Choroid plexus epithelial cell (primary cell): ENCODE results near the gene FHIP1A.

ENCODE experiments used
- DNase-seq: peaks from one replicate; pipeline ENCODE4 v3.0.0-alpha.2; 2010; ENCODE audit warnings: low read depth
- H3K4me3 ChIP-seq: 2 replicates; pipeline ENCODE4 v1.5.1; 2011; ENCODE audit warnings: low read depth, mild to moderate bottlenecking, control low read depth, low read length, moderate library complexity
- TF ChIP-seq, protein P1 (sequence below): conservative IDR thresholded peaks from 2 replicates; pipeline ENCODE4 v1.5.1; 2011; ENCODE audit warnings: low read depth, mild to moderate bottlenecking, control low read depth, inconsistent platforms, low read length, moderate library complexity

The FHIP1A gene

DNA sequence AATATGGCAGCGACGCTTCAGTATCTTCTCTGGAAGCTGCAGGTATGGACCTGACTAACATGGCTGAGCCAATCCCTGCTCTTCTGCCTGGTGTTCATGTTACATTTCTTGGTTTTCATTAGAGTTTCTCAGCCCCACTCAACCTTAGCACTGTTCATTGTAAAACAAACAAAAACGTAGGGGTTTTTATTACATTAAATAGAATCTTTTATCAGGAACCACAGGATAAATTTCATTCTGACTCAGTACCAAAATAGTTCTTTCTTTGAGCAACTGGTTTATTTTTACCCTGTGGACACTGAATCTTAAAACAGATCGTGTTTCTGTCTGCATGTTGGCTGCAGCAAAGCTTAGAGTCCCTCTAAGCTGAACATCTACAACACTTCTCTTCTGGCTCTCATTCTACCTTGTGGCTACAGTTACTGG lies 27.1 kb downstream of the FHIP1A start:
- DNase-seq = peak; percentile 22
- TF ChIP-seq, protein P1, sequence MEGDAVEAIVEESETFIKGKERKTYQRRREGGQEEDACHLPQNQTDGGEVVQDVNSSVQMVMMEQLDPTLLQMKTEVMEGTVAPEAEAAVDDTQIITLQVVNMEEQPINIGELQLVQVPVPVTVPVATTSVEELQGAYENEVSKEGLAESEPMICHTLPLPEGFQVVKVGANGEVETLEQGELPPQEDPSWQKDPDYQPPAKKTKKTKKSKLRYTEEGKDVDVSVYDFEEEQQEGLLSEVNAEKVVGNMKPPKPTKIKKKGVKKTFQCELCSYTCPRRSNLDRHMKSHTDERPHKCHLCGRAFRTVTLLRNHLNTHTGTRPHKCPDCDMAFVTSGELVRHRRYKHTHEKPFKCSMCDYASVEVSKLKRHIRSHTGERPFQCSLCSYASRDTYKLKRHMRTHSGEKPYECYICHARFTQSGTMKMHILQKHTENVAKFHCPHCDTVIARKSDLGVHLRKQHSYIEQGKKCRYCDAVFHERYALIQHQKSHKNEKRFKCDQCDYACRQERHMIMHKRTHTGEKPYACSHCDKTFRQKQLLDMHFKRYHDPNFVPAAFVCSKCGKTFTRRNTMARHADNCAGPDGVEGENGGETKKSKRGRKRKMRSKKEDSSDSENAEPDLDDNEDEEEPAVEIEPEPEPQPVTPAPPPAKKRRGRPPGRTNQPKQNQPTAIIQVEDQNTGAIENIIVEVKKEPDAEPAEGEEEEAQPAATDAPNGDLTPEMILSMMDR = no peak
- no peak overlapping the region for H3K4me3 ChIP-seq

DNA sequence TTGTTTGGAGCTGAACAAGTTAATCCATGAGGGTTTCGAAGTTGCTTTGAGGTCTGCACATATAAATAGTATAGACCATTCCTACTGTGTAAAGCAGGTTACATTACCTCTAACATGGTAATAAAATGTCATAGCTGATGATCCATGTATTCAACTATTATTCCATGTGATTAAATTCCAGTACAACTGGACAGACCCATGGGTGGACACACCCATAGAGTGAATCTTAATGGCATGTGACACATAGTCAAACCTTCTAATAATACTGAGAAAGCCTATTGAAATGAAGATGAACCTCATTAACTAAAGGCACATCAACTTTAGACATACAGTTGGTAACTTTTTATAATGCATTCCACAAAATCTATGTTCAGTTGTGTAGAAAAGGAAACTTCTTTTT lies 28.5 kb downstream of the FHIP1A start:
- no peak for DNase-seq
- TF ChIP-seq, protein P1 = no peak
- no peak overlapping the region for H3K4me3 ChIP-seq

DNA sequence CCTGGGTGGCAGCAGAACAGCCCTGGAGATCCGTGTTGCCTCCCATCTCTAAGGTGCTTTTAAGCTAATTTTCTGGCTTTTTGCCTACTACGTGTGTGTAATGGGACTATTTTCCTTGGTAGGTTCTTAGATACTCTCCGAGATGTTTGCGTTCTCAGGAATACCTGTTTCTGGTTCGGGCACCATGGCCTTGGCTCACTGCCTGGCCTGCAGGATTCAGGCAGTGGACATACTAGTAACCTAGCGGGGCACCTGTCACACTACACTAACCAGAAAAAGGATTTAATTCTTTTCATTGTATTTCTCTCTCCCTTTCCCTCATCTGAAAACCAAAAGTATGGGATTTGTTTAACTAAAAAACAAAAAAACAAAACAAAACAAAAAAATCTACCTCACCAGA lies 29.2 kb downstream of the FHIP1A start:
- TF ChIP-seq, protein P1 = no peak
- no peak for DNase-seq

DNA sequence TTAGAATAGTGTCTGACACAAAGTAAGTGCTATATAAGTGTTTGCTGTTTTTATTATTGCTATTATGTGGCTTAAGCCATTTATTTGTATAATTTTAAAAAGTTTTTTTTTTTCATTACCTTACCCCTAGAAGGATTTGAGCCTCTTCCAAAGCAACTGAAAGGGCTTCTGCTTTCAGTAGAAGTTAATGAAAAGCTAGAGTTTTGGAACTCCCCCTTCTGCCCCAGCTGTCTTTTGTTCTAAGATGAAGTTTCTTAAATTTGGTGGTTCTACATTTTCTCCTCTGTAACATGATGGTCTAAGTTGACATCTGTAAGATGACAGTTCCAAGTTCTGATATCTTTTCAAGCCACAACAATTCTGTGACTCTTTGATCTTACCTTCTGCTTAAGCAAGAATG lies 30.3 kb downstream of the FHIP1A start:
- H3K4me3 ChIP-seq = no peak overlapping the region
- TF ChIP-seq, protein P1 = no peak
- DNase-seq = no peak

More for the DNA sequence above, 29.2 kb downstream of the FHIP1A start:
- H3K4me3 ChIP-seq = no peak overlapping the region

DNA sequence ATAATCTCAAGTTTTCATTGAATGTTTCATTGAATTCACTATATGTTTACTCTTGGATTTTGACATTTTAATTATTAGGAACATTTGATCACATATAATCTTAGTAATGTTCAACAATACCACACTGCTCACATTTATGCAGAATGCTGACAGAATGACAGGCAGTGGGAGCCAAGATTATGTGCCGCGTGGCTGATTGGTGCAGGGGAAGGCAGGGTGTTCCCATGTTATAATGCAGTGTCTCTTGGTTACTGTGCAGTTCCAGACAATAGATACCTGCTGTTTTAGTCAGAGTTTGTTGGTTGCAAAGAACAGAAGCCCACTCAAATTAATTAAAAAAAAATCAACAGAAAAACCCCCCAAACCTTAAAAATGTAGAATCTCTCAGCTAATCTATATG lies 33.0 kb downstream of the FHIP1A start:
- TF ChIP-seq, protein P1 = no peak
- no peak for DNase-seq
- no peak overlapping the region for H3K4me3 ChIP-seq

DNA sequence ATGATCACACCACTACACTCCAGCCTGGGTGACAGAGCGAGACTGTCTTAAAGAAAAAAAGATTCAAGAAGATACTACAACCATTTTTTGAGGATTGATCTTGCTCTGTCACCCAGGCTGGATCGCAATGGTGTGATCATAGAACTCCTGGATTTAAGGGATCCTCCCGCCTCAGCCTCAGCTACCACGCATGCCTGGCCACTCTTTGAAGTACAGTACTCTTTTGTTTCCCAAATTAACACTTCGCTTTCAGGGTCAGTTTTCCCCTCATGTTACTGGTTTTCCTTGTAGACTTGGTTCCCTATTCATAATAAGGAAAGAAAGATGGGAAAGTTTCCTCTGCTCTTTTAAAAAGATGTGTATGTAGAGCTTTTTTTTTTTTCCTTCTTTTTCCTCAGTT lies 34.3 kb downstream of the FHIP1A start:
- H3K4me3 ChIP-seq = no peak overlapping the region
- TF ChIP-seq, protein P1 = no peak
- DNase-seq = no peak

DNA sequence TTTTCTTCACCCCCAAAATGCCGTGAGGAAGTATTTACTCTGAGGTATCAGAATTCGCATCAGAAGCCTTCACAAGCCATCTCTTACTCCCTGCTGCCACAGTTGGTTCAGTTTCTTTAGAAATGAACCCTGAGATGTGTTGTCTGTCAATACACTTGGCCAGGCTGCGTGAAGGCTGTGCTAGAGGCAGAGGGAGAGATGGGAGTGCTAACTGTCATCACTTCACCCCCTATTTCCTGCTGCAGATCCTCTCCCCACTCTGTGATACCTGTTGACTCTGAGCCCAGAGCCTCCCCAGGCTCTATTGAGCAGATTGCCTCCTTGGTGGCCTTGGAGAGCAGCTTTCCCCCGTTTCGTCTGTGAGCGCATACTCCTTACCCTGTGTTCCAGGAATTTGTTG lies 34.8 kb downstream of the FHIP1A start:
- TF ChIP-seq, protein P1 = no peak
- no peak for DNase-seq
- no peak overlapping the region for H3K4me3 ChIP-seq
